HepG2 (cell line): ENCODE data around the gene NAIF1. TPM values are rescaled to one million over a fixed set of nuclear protein-coding genes. Genes with fewer than 3 reads are reported as not detected.
A peak's percentile ranks its signal among the peaks of the same experiment; 100 is the strongest.

Experiments used
- AGO1 ChIP-seq: fragments of 200-400 bp; formaldehyde crosslinking; IDR thresholded peaks from 2 replicates; pipeline ENCODE4 v1.6.1; 2017; ENCODE audit warnings: mild to moderate bottlenecking, low read depth, low read length, moderate library complexity; ENCODE audit not compliant: poor library complexity, severe bottlenecking
- CSRNP2 ChIP-seq: sonication (generic); formaldehyde crosslinking; conservative IDR thresholded peaks from 2 replicates; pipeline ENCODE4 v1.8.0; 2022; ENCODE audit warnings: low read depth, missing genetic modification reagents
- DMAP1 ChIP-seq: IDR thresholded peaks from 2 replicates; pipeline ENCODE4 v1.6.1; 2016
- DPF2 ChIP-seq: sonication (generic); formaldehyde crosslinking; IDR thresholded peaks from 2 replicates; pipeline ENCODE4 v1.4.0; 2020; ENCODE audit warnings: mild to moderate bottlenecking, low read depth, missing genetic modification reagents, borderline replicate concordance
- ELF3 ChIP-seq: IDR thresholded peaks from 2 replicates; pipeline ENCODE4 v1.6.1; 2016; ENCODE audit warnings: missing genetic modification reagents, missing compliant biosample characterization
- FOXK1 ChIP-seq: sonication (generic); formaldehyde crosslinking; IDR thresholded peaks from 2 replicates; pipeline ENCODE4 v1.4.0; 2020; ENCODE audit warnings: low read depth, missing genetic modification reagents, borderline replicate concordance
- GABPB1 ChIP-seq: IDR thresholded peaks from 2 replicates; pipeline ENCODE4 v1.6.1; 2016; ENCODE audit warnings: mild to moderate bottlenecking, missing genetic modification reagents, moderate library complexity, missing compliant biosample characterization
- GATA4 ChIP-seq: sonication (generic); IDR thresholded peaks from 2 replicates; pipeline ENCODE4 v1.6.1; 2016; ENCODE audit warnings: antibody characterized with exemption, low read depth, borderline replicate concordance
- HNF1B ChIP-seq: sonication (generic); formaldehyde crosslinking; IDR thresholded peaks from 2 replicates; pipeline ENCODE4 v1.5.1; 2020; ENCODE audit warnings: mild to moderate bottlenecking, moderate library complexity, missing genetic modification reagents
- MEIS2 ChIP-seq: sonication (generic); formaldehyde crosslinking; IDR thresholded peaks from 2 replicates; pipeline ENCODE4 v1.9.0; 2021; ENCODE audit warnings: mild to moderate bottlenecking, missing genetic modification reagents
- NFRKB ChIP-seq: fragments of 450-650 bp; IDR thresholded peaks from 2 replicates; pipeline ENCODE4 v1.6.1; 2017
- PAX8 ChIP-seq: sonication (generic); formaldehyde crosslinking; IDR thresholded peaks from 2 replicates; pipeline ENCODE4 v1.8.0; 2022; ENCODE audit warnings: mild to moderate bottlenecking, missing genetic modification reagents, borderline replicate concordance
- RFXANK ChIP-seq: IDR thresholded peaks from 2 replicates; pipeline ENCODE4 v1.6.1; 2016
- SIN3A ChIP-seq: IDR thresholded peaks from 2 replicates; pipeline ENCODE4 v1.6.1; 2011; ENCODE audit warnings: low read depth, mild to moderate bottlenecking, control low read depth, low read length, borderline replicate concordance
- SIX4 ChIP-seq: sonication (generic); formaldehyde crosslinking; IDR thresholded peaks from 2 replicates; pipeline ENCODE4 v1.4.0; 2020; ENCODE audit warnings: missing genetic modification reagents
- SP5 ChIP-seq: IDR thresholded peaks from 2 replicates; pipeline ENCODE4 v1.6.1; 2016; ENCODE audit warnings: low read depth, borderline replicate concordance
- SYNCRIP ChIP-seq: fragments of 200-400 bp; formaldehyde crosslinking; IDR thresholded peaks from 2 replicates; pipeline ENCODE4 v1.6.1; 2018; ENCODE audit warnings: mild to moderate bottlenecking, low read depth, low read length; ENCODE audit not compliant: insufficient read depth
- UBTF ChIP-seq: sonication (generic); formaldehyde crosslinking; IDR thresholded peaks from 2 replicates; pipeline ENCODE4 v1.4.0; 2020; ENCODE audit warnings: mild to moderate bottlenecking, missing genetic modification reagents
- ZNF354B ChIP-seq: sonication (generic); formaldehyde crosslinking; IDR thresholded peaks from 2 replicates; pipeline ENCODE4 v1.8.0; 2022; ENCODE audit warnings: mild to moderate bottlenecking, missing genetic modification reagents
- ZNF577 ChIP-seq: sonication (generic); formaldehyde crosslinking; IDR thresholded peaks from 2 replicates; pipeline ENCODE4 v1.4.0; 2020; ENCODE audit warnings: mild to moderate bottlenecking, low read depth, missing genetic modification reagents, borderline replicate concordance
- ZNF580 ChIP-seq: IDR thresholded peaks from 2 replicates; pipeline ENCODE4 v1.6.1; 2016; ENCODE audit warnings: low read depth, borderline replicate concordance
- ZNF644 ChIP-seq: IDR thresholded peaks from 2 replicates; pipeline ENCODE4 v1.6.1; 2016; ENCODE audit warnings: low read depth
- ZNF660 ChIP-seq: sonication (generic); formaldehyde crosslinking; IDR thresholded peaks from 2 replicates; pipeline ENCODE4 v1.5.1; 2020; ENCODE audit warnings: mild to moderate bottlenecking, low read depth, missing genetic modification reagents, borderline replicate concordance
- ZNF768 ChIP-seq: sonication (generic); formaldehyde crosslinking; IDR thresholded peaks from 2 replicates; pipeline ENCODE4 v1.4.0; 2020; ENCODE audit warnings: missing genetic modification reagents
- ZNF83 ChIP-seq: sonication (generic); formaldehyde crosslinking; IDR thresholded peaks from 2 replicates; pipeline ENCODE4 v1.4.0; 2020; ENCODE audit warnings: missing genetic modification reagents, mild to moderate bottlenecking, borderline replicate concordance
- polyA plus RNA-seq, 8 experiments: library from polyadenylated mRNA; depleted of rRNA in 3 of 8; stranded (reverse) in 7 of 8; unstranded in 1 of 8; fragments of >200 nt; fragmentation: Illumina TruSeq in 4 of 8; extraction: Trizol in 4 of 8; gene quantifications; 2 replicates each; pipeline versions ENCODE4 v1.2.1 to v1.2.3, GENCODE V29; 2011 to 2016; ENCODE audit warnings: low read depth in 4 of 8, missing spikeins in 1 of 8, mixed read lengths in 1 of 8; ENCODE audit not compliant: insufficient read depth in 1 of 8
- total RNA-seq, 5 experiments: library from RNA; depleted of rRNA; stranded (reverse); fragments of >200 nt; fragmentation: Illumina TruSeq; extraction: Trizol; gene quantifications; 2 replicates each; pipeline ENCODE4 v1.2.3, GENCODE V29; 2016; ENCODE audit warnings: low read depth in 1 of 5
- TF ChIP-seq, protein P1 (sequence below): sonication (generic); formaldehyde crosslinking; IDR thresholded peaks from 2 replicates; pipeline ENCODE4 v1.5.0; 2020; ENCODE audit warnings: mild to moderate bottlenecking, low read depth, missing genetic modification reagents, borderline replicate concordance

The NAIF1 gene
- total and polyA plus RNA-seq, 2 of the 13 experiments (the other 11 are each of a cell fraction or from before 2014, with no cell fraction given), result 6.0 to 6.9 TPM

DNA sequence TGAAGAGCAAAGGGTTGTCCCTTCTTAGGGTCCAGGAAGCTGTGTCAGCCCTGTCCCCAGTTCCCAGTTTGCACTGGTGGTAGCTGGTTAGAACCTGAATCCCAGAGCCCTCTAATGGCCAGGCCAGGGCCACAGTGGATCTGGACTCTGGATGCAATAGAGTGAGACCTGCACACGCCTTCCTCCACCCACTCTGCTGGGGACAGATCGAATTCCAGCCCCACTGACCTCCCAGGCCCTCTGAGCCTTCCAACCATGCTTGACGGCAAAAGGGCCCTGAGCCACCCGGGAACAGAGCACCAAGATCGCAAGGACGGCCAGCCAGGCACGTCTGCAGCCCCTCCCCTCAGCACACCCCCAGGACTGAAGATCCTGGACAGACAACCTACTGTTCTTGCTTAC, 23.7 kb downstream of the NAIF1 start (continued):
- TF ChIP-seq HNF1B (CRISPR knock-in tag) (peak; percentile 18; the same call in 1 of the 2 replicates), ZNF580 (CRISPR knock-in tag) (0 out of 2 replicates have a peak, but pooled peaks have one; percentile 25), ZNF660 (CRISPR knock-in tag) (no peak), SP5 (0 out of 2 replicates have a peak, but pooled peaks have one; percentile 38), GABPB1 (peak; percentile 22; the same call in 1 of the 2 replicates), PAX8 (no peak), SIN3A (no peak), MEIS2 (CRISPR knock-in tag) (no peak), FOXK1 (no peak), ZNF83 (CRISPR knock-in tag) (peak; percentile 70; the same call in 1 of the 2 replicates), AGO1 (no peak), NFRKB (no peak), ZNF644 (0 out of 2 replicates have a peak, but pooled peaks have one; percentile 57), GATA4 (0 out of 2 replicates have a peak, but pooled peaks have one; percentile 18), SIX4 (CRISPR knock-in tag) (no peak), DPF2 (no peak), SYNCRIP (no peak), ZNF577 (no peak), CSRNP2 (CRISPR knock-in tag) (no peak), ZNF354B (CRISPR knock-in tag) (no peak), RFXANK (CRISPR knock-in tag) (no peak), ELF3 (CRISPR knock-in tag) (peak; percentile 67; the same call in 1 of the 2 replicates), ZNF768 (CRISPR knock-in tag) (no peak), UBTF (CRISPR knock-in tag) (peak; percentile 64), DMAP1 (CRISPR knock-in tag) (peak; percentile 17; the same call in 1 of the 2 replicates)
- TF ChIP-seq, protein P1, sequence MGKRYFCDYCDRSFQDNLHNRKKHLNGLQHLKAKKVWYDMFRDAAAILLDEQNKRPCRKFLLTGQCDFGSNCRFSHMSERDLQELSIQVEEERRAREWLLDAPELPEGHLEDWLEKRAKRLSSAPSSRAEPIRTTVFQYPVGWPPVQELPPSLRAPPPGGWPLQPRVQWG (CRISPR knock-in tag), result no peak
